Thymus (tissue), 11 donors: ENCODE results near the gene GRIA1. TPM values are rescaled to one million over a fixed set of nuclear protein-coding genes. Genes with fewer than 3 reads are reported as not detected.

Experiments used
- DNase-seq, 9 donors: peaks; one replicate each; pipeline ENCODE4 v3.0.0-alpha.2; 2013; ENCODE audit warnings: low spot score in 9 of 9, low read depth in 6 of 9, missing footprints in 1 of 9
- H3K27ac ChIP-seq, 2 donors: one replicate each; pipeline ENCODE4 v1.5.1; 2013; ENCODE audit warnings: control low read depth in 1 of 2, low read depth in 1 of 2, low read length in 1 of 2, mild to moderate bottlenecking in 1 of 2, moderate library complexity in 1 of 2
- H3K27me3 ChIP-seq, 2 donors: one replicate each; pipeline ENCODE4 v1.5.1; 2013; ENCODE audit warnings: low read length in 1 of 2; ENCODE audit not compliant: control insufficient read depth in 2 of 2, insufficient read depth in 1 of 2
- H3K36me3 ChIP-seq, 2 donors: one replicate each; pipeline ENCODE4 v1.5.1; 2013; ENCODE audit warnings: low read length in 1 of 2, mild to moderate bottlenecking in 1 of 2, moderate library complexity in 1 of 2; ENCODE audit not compliant: control insufficient read depth in 2 of 2, insufficient read depth in 2 of 2
- H3K4me1 ChIP-seq, 2 donors: one replicate each; pipeline ENCODE4 v1.5.1; 2013; ENCODE audit warnings: low read length in 2 of 2; ENCODE audit not compliant: control insufficient read depth in 2 of 2, insufficient read depth in 2 of 2
- H3K4me3 ChIP-seq, 2 donors: one replicate each; pipeline ENCODE4 v1.5.1; 2013; ENCODE audit warnings: low read length in 2 of 2, control low read depth in 1 of 2, mild to moderate bottlenecking in 1 of 2
- H3K9me3 ChIP-seq, 2 donors: one replicate each; pipeline ENCODE4 v1.5.1; 2013; ENCODE audit warnings: low read length in 1 of 2, mild to moderate bottlenecking in 1 of 2; ENCODE audit not compliant: control insufficient read depth in 2 of 2, insufficient read depth in 1 of 2
- WGBS: extraction: QIAGEN DNeasy Blood & Tissue Kit; methylation state at CpG from one replicate; pipeline ENCODE4 v1.1.7; 2013; 5-methylcytosine and 5-hydroxymethylcytosine counted together
- polyA plus RNA-seq: library from polyadenylated mRNA; stranded (reverse); fragments of 200-250 nt; gene quantifications from one replicate; pipeline ENCODE4 v1.2.3, GENCODE V29; 2013
- total RNA-seq: library from RNA; stranded (reverse); fragments of 120-200 nt; gene quantifications from one replicate; pipeline ENCODE4 v1.2.4, GENCODE V29; 2013
- donor health status: healthy.

Gene GRIA1
- total and polyA plus RNA-seq, 2 donors: 0.14 to 0.18 TPM

GRCh38 chr5:153636670-153637451 lies 146.4 kb downstream of the GRIA1 start:
- DNase-seq: no peak
- H3K4me1 ChIP-seq: no peaks in the 10 kb centered on the region
- H3K9me3 ChIP-seq: no peaks in the 10 kb centered on the region
- no peaks in the 10 kb centered on the region for H3K27me3 ChIP-seq
- H3K4me3 ChIP-seq: no peak overlapping the region
- no peaks in the 10 kb centered on the region for H3K36me3 ChIP-seq
- H3K27ac ChIP-seq: no peak overlapping the region
- WGBS: 55% methylated on average over 1 of the region's 1 CpG

GRCh38 chr5:153640293-153640692 lies 149.8 kb downstream of the GRIA1 start:
- Histone ChIP-seq H3K4me3 (no peak overlapping the region), H3K9me3 (no peaks in the 10 kb centered on the region), H3K27ac (no peak overlapping the region), H3K27me3 (no peaks in the 10 kb centered on the region), H3K36me3 (no peaks in the 10 kb centered on the region), H3K4me1 (no peaks in the 10 kb centered on the region)
- no peak for DNase-seq
- whole genome bisulfite sequencing: 89% methylated on average over 2 of the region's 2 CpGs

- Histone ChIP-seq H3K27me3 (no peaks in the 10 kb centered on the region), H3K4me1 (no peaks in the 10 kb centered on the region), H3K27ac (no peak overlapping the region), H3K36me3 (no peaks in the 10 kb centered on the region), H3K4me3 (no peak overlapping the region), H3K9me3 (no peaks in the 10 kb centered on the region)
- 77% methylated on average over 4 of the region's 4 CpGs for WGBS
- DNase-seq: no peak
Observed at GRCh38 chr5:153641183-153641688, 150.8 kb downstream of the GRIA1 start.

GRCh38 chr5:153654504-153655200 lies 164.2 kb downstream of the GRIA1 start:
- H3K4me1 ChIP-seq: no peaks in the 10 kb centered on the region
- DNase-seq: no peak
- no peaks in the 10 kb centered on the region for H3K27me3 ChIP-seq
- no peak overlapping the region for H3K4me3 ChIP-seq
- no peak overlapping the region for H3K27ac ChIP-seq
- 90% methylated on average over 3 of the region's 3 CpGs for WGBS
- H3K36me3 ChIP-seq: no peaks in the 10 kb centered on the region
- no peaks in the 10 kb centered on the region for H3K9me3 ChIP-seq

GRCh38 chr5:153655201-153655510 lies 164.7 kb downstream of the GRIA1 start:
- no peak for DNase-seq
- Histone ChIP-seq H3K4me3 (no peak overlapping the region), H3K9me3 (no peaks in the 10 kb centered on the region), H3K36me3 (no peaks in the 10 kb centered on the region), H3K4me1 (no peaks in the 10 kb centered on the region), H3K27ac (no peak overlapping the region), H3K27me3 (no peaks in the 10 kb centered on the region)
- WGBS: 84% methylated on average over 3 of the region's 3 CpGs

GRCh38 chr5:153658149-153658548 lies 167.7 kb downstream of the GRIA1 start:
- Histone ChIP-seq H3K27me3 (no peaks in the 10 kb centered on the region), H3K36me3 (no peaks in the 10 kb centered on the region), H3K4me3 (no peak overlapping the region), H3K9me3 (no peaks in the 10 kb centered on the region), H3K4me1 (no peaks in the 10 kb centered on the region), H3K27ac (no peak overlapping the region)
- 96% methylated on average over 1 of the region's 1 CpG for WGBS
- DNase-seq: no peak

GRCh38 chr5:153658606-153659005 lies 168.1 kb downstream of the GRIA1 start:
- H3K36me3 ChIP-seq: no peaks in the 10 kb centered on the region
- no peaks in the 10 kb centered on the region for H3K4me1 ChIP-seq
- H3K27me3 ChIP-seq: no peaks in the 10 kb centered on the region
- no peaks in the 10 kb centered on the region for H3K9me3 ChIP-seq
- no peak overlapping the region for H3K27ac ChIP-seq
- no peak for DNase-seq
- 75% methylated on average over 5 of the region's 5 CpGs for WGBS
- H3K4me3 ChIP-seq: no peak overlapping the region

GRCh38 chr5:153659039-153659736 lies 168.7 kb downstream of the GRIA1 start:
- H3K27me3 ChIP-seq: no peaks in the 10 kb centered on the region
- H3K4me3 ChIP-seq: no peak overlapping the region
- 94% methylated on average over 2 of the region's 2 CpGs for WGBS
- no peaks in the 10 kb centered on the region for H3K9me3 ChIP-seq
- H3K4me1 ChIP-seq: no peaks in the 10 kb centered on the region
- no peak for DNase-seq
- no peak overlapping the region for H3K27ac ChIP-seq
- no peaks in the 10 kb centered on the region for H3K36me3 ChIP-seq

GRCh38 chr5:153660919-153661318 lies 170.4 kb downstream of the GRIA1 start:
- H3K27me3 ChIP-seq: no peaks in the 10 kb centered on the region
- no peak for DNase-seq
- no peaks in the 10 kb centered on the region for H3K36me3 ChIP-seq
- no peaks in the 10 kb centered on the region for H3K9me3 ChIP-seq
- no peak overlapping the region for H3K4me3 ChIP-seq
- 65% methylated on average over 2 of the region's 2 CpGs for WGBS
- H3K27ac ChIP-seq: no peak overlapping the region
- H3K4me1 ChIP-seq: no peaks in the 10 kb centered on the region
